ENCODE results near the gene ESPNL.

Gene ESPNL

DNA sequence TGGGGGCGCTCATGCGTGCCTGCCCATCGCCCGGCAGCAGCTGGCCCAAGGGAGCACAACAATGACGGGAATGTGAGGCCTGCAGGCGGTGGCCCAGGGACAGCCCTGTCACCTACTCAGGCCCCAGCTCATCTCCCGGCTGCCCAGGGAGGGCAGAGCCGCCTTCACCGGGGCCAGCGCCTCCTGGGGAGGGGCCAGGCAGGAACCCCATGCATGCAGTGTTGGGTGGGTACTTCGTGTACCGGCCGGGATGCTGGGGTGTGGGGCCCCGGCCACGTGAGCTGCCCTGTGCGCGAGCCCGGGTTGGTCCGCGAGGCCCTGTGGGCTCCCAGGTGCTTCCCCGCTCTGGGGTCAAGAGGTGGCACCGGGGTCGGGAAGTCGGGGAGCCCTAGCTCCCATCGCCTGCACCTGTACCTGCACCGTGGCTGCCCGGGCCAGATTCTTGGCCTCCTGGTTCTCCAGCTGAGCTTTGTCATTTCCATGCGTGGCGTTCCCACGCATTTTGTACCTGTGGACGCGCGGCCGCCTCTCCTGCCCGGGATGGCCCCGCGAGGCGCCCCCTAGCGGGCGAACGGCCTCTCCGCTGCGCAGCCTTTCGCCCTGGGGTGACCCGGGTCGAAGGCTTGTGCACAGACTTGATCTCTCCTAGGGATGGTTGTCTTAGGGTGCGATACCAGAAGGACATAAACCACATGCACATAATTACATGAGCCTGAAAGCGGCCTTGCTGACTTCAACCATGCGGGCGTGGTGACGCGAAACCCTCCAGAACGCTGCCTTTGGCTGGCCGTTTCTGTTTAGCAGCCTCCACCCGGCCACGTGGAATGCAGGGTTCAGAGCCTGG lies 39.3 kb downstream of the ESPNL start:
- in situ Hi-C loops (cut with MboI; ENCODE audit: low sequenced_read_pairs): no loop called here

DNA sequence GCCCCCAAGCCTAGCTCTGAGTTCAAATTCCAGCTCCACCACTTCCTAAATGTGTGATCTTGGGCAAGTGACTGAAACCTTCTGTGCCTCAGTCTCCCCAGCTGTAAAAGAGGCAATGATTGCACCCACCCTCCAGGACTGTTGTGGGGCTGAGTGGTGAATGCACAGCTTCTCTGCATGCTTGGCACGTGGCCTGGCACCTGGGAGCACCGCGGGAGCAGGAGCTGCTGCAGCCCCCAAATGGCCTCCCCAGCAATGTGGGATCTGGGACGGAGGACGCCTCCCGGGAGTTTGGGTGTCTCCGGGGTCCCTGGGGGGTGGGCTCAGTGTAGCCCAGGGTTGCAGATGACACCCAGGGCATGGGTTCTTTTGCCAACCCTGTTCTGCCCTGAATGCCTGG lies 39.9 kb downstream of the ESPNL start:
- in situ Hi-C loops (cut with MboI; ENCODE audit: low sequenced_read_pairs): no loop called here

DNA sequence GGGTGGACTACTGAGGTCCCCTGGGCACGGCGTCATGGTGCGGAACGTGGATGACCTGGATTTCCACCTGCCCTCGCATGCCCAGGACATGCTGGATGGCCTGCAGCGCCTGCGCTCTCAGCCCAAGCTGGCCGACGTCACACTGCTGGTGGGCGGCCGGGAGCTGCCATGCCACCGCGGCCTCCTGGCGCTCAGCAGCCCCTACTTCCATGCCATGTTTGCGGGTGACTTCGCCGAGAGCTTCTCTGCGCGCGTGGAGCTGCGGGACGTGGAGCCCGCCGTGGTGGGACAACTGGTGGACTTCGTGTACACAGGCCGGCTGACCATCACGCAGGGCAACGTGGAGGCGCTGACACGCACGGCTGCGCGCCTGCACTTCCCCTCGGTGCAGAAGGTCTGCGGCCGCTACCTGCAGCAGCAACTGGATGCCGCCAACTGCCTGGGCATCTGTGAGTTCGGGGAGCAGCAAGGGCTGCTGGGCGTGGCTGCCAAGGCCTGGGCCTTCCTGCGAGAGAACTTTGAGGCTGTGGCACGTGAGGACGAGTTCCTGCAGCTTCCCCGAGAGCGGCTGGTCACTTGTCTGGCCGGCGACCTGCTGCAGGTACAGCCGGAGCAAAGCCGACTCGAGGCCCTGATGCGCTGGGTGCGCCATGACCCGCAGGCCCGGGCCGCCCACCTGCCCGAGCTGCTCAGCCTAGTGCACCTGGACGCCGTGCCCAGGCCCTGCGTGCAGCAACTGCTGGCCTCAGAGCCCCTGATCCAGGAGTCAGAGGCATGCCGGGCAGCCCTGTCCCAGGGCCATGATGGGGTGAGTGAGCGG lies 40.8 kb downstream of the ESPNL start:
- in situ Hi-C loops (cut with MboI; ENCODE audit: low sequenced_read_pairs): no loop called here

DNA sequence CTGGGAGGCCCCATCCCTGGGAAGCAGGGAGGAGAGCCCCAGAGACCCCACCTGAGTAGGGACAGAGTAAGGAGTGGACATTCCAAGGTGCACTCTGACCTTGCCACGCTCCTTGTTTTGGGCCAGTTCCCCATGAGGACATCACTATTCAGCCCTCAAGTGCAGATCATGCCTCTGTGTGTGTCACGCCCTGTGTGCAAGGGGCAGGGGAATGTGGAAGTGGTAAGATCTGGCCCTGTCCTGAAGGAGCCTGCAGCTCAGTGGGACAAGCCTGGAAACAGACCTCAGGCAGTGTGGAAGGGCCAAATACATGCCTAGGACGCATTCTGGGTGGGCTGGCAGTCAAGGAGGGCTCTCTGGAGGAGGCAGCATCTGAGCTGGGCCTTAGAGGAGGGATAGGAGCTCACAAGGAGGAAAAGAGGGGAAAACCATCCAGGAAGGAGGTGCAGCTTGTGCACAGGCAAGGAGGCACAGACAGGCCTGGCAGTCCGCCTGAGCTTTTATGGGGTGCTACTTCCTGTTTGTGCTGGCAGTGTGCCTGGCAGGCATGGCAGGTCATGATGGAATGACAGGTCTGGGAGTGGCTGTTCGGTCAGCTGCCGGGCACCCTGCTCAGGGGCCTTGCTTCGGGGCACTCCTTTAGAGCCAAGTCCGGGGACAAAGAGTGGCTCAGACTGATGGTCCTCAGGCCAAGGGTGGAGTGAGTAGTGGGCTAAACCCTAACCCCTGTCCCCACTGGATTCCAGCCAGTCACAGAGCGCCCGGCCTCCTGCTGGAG lies 41.6 kb downstream of the ESPNL start:
- in situ Hi-C loops (cut with MboI; ENCODE audit: low sequenced_read_pairs): no loop called here

DNA sequence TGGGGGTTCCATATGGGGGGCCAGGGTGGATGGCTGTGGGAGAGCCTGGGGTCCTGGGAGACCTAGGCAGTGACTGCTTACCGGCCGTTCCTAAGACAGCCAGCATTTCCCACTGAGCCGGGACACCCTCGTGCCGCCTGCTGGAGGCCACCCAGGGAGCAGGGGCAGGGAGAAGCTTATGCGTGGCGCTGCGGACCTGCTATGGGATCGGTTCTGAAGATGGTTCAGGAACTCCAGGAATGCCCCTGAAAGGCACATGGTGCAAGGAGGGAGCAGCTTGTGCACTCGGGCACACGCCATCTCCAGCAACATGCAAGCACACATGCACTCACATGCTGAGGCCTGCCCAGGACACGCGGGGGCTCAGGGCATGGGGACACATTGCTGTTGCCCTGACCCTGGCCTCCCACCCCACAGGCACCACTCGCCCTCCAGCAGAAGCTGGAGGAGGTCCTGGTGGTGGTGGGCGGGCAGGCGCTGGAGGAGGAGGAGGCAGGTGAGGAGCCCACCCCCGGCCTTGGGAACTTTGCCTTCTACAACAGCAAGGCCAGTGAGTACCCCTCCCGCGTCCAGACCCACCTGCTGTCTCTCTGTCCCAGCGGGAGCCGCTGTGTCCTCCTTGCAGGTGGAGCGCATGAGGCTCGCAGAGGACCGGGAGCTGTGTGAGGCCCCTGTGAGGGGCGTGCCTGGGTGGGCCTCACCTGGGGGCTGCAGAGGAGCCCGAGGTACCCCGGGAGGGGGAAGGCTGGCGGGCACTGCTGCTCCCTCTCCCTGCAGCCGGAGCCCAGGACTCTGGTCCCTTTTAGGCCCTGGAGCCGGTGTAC lies 42.5 kb downstream of the ESPNL start:
- in situ Hi-C loops (cut with MboI; ENCODE audit: low sequenced_read_pairs): no loop called here

DNA sequence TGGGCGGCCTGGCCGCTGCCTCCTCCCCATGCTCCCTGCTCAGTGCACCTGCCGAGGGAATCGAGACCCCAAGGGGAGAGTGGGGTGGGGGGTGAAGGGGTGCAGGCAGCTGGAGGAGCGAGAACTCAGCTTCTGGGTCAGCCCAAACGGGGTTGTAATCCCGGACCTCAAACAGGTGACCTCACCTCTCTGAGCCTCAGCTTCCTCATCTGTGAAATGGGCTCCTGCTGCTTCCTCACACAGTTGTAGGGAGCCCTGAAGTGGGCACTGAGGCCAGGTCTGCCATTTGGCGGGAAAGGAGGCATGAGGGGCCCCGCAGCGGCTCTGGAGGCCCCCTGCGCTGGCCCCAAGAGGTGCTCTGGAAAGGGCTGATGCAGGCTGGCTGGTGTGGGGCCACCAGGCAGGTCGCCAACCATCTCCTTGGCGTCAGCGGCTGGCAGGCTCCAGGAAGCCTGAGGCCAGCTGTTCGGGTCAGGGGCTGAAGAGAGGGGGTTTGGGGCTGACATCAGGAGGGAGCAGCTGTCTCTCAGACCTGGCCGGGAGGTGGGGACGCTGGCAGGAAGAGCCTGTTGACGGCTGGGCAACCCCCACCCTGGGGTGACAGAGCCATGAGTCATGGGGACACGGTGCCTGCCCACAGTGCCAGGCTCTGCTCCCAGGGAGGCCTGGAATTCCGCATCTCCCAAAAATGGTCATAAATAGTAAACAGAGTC lies 43.3 kb downstream of the ESPNL start:
- in situ Hi-C loops (cut with MboI; ENCODE audit: low sequenced_read_pairs): no loop called here

DNA sequence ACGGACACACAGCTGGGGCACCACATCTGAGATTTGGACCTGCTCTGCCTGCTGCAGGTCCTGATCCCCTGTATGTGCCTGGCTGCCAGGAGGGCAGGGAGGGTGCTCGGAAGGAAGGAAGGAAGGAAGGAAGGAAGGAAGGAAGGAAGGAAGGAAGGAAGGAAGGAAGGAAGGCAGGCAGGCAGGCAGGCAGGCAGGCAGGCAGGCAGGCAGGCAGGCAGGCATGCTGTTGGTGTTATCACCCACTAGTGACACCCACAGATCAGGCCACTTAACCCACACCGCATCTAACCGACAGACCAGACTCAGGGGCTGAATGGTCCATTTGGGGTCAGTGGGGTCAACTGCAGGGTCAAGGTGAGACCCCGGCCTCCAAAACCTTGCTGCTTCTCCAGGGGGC lies 44.1 kb downstream of the ESPNL start:
- in situ Hi-C loops (cut with MboI; ENCODE audit: low sequenced_read_pairs): no loop called here

DNA sequence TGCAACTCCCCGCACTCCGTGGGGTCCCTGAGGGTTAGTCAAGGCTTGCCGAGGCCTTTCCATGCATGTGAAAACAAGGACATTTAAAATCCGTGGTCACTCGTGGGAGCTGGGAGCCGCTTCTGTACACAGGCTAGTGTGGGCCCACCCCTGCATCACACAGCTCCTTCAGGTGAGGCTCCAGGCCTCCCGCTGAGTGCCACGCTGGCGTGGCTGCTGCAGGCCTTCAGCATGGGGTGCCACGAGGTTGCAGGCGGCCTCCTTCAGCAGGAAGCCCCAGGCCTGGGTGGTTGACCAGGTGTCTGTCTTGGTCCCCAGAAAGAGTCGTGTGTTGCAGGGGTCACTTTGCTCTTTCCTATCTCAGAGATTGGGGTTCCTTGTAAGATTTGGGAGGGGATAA lies 44.9 kb downstream of the ESPNL start:
- in situ Hi-C loops (cut with MboI; ENCODE audit: low sequenced_read_pairs): no loop called here

DNA sequence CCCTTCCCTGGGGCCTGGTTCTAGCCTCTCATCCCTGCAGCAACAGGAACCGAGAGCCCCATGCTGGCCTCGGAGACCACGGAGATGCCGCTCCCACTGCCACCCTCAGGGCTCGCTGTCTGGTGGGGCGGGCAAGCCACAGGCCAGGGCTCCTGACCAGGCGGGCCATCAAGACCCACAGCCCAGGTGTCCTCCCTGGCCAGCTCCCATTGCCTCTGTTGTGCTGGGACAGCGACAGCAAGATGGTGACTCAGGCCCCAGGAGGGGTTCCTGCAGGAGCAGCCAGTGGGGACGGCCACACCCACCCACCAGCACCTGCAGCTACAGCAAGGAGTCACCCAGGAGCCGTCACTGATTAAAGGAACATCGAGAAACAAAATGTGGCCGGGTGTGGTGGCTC lies 45.7 kb downstream of the ESPNL start:
- in situ Hi-C loops (cut with MboI; ENCODE audit: low sequenced_read_pairs): no loop called here

DNA sequence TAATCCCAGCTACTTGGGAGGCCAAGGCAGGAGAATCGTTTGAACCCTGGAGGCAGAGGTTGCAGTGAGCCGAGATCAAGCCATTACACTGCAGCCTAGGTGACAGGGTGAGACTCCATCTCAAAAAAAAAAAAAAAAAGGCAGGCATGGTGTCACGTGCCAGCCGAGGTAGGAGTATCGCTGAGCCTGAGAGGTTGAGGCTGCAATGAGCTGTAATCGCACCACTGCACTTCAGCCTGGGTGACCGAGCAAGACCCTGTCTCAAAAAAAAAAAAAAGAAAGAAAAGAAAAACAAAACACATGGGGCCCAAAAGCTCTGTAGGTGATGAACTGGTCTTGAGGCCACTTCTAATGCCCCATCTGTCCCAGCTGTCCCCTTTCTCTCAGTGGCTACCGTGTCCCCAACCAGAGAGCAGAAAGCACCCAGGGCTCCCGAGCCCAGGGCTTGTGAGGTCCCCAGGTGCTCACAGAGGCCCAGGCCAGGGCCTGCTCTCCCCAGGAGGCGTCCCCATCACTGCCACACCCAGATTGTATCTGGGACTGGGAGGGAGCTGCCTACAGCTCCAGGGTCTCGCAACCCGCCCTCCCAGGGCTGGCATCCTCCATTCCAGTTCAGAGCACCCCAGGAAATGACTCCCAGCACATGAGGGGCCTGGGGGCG lies 46.9 kb downstream of the ESPNL start:
- in situ Hi-C loops (cut with MboI; ENCODE audit: low sequenced_read_pairs): no loop called here

DNA sequence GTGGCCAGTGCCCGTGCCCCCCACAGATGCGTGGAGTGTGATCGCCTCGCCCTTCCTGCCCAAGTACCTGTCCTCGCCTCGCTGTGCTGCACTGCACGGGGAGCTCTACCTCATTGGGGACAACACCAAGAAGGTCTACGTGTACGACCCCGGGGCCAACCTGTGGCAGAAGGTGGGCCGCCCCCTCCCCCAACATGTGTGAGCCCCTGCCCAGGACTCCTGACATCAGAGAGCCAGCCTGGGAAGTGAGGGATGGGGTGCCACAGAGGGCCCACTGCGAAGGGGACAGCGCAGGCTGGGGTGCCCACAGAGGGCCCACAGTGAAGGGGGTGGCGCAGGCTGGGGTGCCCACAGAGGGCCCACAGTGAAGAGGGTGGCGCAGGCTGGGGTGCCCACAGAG lies 48.8 kb downstream of the ESPNL start:
- in situ Hi-C loops (cut with MboI; ENCODE audit: low sequenced_read_pairs): no loop called here

DNA sequence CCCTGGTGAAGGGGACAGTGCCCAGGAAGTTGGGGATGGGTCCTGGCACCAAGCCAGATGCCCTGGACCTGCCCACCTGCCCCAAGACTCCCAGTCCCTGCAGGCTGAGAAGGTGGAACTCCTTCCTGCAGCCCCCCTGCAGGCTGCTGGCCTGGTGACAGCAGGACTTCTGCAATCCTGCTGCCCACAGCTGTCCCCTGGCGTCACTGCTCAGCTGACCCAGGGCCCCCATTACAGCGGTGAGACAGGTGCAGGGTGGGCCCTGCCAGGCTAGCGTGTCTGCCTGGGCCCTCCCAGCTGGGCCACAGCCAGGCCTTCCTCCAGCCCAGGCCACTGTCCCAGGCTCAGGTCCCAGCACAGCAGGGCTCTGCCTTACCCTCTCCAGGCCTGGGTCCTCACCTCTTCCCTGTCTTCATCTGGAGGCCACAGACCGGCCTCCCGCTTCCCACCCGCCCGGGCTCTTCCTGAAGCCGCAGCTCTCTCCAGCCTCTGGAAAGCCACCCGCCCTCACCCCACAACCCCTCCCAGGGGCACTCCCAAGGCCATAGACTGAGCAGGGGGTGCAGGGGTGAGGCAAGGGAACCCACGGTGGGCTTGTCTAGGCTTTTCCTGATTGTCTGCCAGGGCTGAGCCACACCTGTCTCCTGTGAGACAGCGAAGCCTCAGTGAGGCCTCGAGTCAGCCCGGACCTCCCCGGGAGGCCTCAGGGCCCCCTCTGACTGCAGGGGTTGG lies 49.9 kb downstream of the ESPNL start:
- in situ Hi-C loops (cut with MboI; ENCODE audit: low sequenced_read_pairs): no loop called here

DNA sequence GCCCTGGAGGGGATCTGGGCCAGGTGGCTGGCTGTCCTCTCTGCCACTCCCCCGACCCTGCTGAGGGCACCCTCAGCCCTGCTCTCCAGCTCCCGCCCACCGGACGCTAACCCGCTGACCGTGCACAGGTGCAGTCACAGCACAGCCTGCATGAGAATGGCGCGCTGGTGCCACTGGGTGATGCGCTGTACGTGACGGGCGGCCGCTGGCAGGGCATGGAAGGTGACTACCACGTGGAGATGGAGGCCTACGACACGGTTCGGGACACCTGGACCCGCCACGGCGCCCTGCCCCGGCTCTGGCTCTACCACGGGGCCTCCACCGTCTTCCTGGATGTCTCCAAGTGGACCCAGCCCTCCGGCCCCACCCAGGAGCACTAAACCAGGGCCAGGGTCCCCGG lies 50.5 kb downstream of the ESPNL start:
- in situ Hi-C loops (cut with MboI; ENCODE audit: low sequenced_read_pairs): no loop called here

DNA sequence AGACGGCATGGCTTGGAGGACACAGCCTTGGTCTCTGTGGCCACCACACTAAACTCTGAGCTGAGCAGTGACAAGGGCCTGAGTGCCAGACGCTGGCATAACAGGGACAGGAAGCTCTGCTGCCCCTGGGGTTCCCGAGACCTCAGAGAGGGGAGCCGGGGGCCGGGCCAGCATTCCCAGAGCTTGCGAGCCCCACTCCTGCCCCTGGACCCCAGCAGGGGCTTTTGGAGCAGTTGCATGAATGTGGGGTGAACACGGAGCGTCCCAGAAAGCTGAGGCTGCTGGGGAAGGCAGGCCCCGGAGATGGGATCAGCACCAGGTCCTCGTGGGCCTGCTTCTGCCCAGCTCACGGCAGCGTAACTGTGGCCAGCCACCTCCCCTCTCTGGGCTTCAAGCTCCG lies 51.1 kb downstream of the ESPNL start:
- in situ Hi-C loops (cut with MboI; ENCODE audit: low sequenced_read_pairs): no loop called here

DNA sequence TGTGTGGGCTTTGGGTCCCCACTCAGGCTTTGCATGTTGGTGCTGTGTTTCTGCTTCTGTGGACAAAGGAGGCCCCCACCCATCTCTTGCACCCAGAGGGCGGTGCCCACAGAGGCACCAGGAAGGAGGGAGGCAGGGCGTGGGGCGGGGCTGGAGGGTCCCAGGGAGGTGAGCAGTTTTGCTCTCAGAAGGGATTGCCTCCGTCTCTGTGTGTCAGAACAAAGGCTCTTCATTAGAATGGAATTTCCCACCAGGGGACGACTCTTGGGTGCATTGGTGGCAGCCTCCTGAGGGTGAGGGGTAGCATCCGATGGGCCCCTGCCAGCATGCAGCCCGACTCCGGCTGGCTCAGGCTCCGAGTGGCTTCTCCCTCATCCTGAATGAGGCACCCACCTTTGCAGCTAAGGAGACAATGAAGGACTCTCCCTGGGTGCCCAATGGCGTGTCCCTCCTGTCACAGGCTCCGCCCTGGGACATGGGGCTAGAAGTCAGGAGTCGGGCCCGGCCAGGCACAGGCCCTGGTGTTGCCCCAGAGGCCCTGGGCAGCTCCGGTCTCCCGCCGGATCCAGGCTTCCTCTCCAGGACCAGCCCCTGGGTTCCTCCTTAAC lies 51.6 kb downstream of the ESPNL start:
- in situ Hi-C loops (cut with MboI; ENCODE audit: low sequenced_read_pairs): no loop called here

DNA sequence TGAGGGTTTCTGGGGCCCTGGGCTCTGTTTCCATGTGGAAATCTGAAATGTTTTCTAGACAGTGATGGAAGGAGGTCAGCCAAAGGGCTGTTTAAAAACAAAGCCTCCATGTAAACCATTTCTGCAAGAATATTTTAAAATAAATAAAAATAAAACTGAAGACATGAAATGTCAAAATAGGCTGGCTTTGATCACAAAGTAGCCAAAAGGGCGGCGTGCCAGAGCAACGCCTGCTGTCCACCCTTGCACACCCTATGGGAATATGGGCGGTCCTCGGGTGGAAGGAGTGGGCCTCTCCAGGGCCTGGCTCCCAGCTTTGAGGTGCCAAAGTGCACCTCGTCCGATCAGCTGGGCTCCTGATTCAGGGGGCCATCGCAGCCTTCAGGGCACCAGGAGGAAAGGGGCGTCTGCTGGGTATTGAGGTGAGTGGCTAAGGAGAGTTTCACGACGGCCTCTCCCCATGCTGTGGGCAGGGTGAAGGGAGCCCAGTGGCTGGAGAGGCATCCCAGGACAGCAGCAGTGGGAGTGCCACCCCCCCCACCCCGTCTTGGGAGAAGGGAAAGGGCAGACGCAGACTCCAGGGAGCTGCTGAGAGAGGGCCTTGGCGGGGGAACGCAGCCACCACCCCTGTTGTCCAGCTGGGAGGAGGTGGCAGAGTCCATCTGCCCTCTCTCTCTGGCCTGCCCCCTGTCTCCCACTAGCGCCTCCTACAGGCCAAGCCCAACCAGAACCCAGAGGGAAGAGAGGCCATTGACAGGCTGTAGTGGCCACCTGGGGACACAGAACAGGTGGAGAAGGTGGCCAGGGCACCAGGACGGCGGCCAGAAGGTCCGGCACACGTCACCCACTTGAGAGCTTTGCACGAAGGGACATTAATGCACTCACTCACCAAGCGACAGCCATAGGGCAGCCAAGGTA lies 52.9 kb downstream of the ESPNL start:
- in situ Hi-C loops (cut with MboI; ENCODE audit: low sequenced_read_pairs): no loop called here

DNA sequence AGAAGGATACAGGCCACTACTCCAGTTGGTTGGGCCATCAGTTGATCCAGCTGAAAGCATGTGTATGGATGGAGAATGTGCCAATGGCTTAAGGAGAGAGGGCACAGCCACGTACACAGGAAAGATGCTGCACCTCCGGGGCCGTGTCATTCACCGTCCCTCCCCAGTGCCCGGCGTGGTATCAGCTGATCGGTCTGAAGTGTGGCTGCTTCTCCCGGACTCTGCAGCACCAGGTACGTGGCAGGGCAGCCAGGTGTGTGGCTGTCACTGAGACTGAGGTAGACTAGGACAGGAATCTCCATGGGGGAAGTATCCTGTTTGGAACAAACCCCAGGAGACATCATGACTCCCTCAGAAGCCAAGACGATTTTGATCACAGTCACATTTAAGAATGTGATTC lies 54.4 kb downstream of the ESPNL start:
- in situ Hi-C loops (cut with MboI; ENCODE audit: low sequenced_read_pairs): no loop called here

Measured in HL-60/S4 treated with phorbol 12-myristate 13-acetate at 8.2 ng/mL for 4 days and 3 days (cell line).